ENCODE data around the gene SCN10A.

Gene SCN10A

GRCh38 chr3:38763569-38763968 lies 52.4 kb downstream of the SCN10A start:
- no peak for DNase-seq

GRCh38 chr3:38758557-38758956 lies 57.5 kb downstream of the SCN10A start:
- no peak for DNase-seq

- DNase-seq: no peak
Measured at GRCh38 chr3:38757721-38758120, 58.3 kb downstream of the SCN10A start.

GRCh38 chr3:38756892-38757291 lies 59.1 kb downstream of the SCN10A start:
- no peak for DNase-seq

- DNase-seq: no peak
Measured at GRCh38 chr3:38755130-38755529, 60.9 kb downstream of the SCN10A start.

- no peak for DNase-seq
Measured at GRCh38 chr3:38746641-38747040, 69.4 kb downstream of the SCN10A start.

- DNase-seq: peak; percentile 10
Measured at GRCh38 chr3:38743043-38743442, 73.0 kb downstream of the SCN10A start.

GRCh38 chr3:38742550-38742949 lies 73.5 kb downstream of the SCN10A start:
- no peak for DNase-seq

GRCh38 chr3:38740537-38740936 lies 75.5 kb downstream of the SCN10A start:
- DNase-seq: no peak

- DNase-seq: no peak
Measured at GRCh38 chr3:38739931-38740330, 76.1 kb downstream of the SCN10A start.

- peak; percentile 17 for DNase-seq
Measured at GRCh38 chr3:38739396-38739689, 76.7 kb downstream of the SCN10A start.

- peak; percentile 67 for DNase-seq
Measured at GRCh38 chr3:38738630-38739395, 77.2 kb downstream of the SCN10A start.

- peak; percentile 4 for DNase-seq
Measured at GRCh38 chr3:38731522-38731921, 84.5 kb downstream of the SCN10A start.

- DNase-seq: no peak
Measured at GRCh38 chr3:38730281-38730680, 85.7 kb downstream of the SCN10A start.

GRCh38 chr3:38728008-38728407 lies 88.0 kb downstream of the SCN10A start:
- no peak for DNase-seq

- no peak for DNase-seq
Measured at GRCh38 chr3:38726751-38727150, 89.3 kb downstream of the SCN10A start.

GRCh38 chr3:38725726-38726419 lies 90.1 kb downstream of the SCN10A start:
- DNase-seq: peak; percentile 49

GRCh38 chr3:38724392-38724736 lies 91.7 kb downstream of the SCN10A start:
- DNase-seq: no peak

GRCh38 chr3:38723569-38724391 lies 92.2 kb downstream of the SCN10A start:
- DNase-seq: peak; percentile 91

GRCh38 chr3:38722781-38723568 lies 93.0 kb downstream of the SCN10A start:
- DNase-seq: no peak

GRCh38 chr3:38721207-38721772 lies 94.7 kb downstream of the SCN10A start:
- DNase-seq: no peak

- no peak for DNase-seq
Measured at GRCh38 chr3:38720465-38720864, 95.6 kb downstream of the SCN10A start.

Measured in OCI-M1 (cell line).